WTC11 (cell line): Measurements from ENCODE around the gene KNOP1. TPM values are rescaled to one million over a fixed set of nuclear protein-coding genes. Genes with fewer than 3 reads are reported as not detected.

Experiments used
- ATAC-seq: fragments of 200-7000 bp; cut with Tn5 transposase; 2 replicates; pipeline ENCODE4 v1.10.0; 2021; ENCODE audit warnings: mild to moderate bottlenecking, moderate library complexity
- CTCF ChIA-PET: fragments of 300-600 bp; sonication (Branson Sonifier 250); formaldehyde crosslinking; loops from one replicate; lab custom pipeline; 2021; ENCODE audit warnings: antibody characterized with exemption; lab: Charles Lee
- POLR2A ChIA-PET: fragments of 350-600 bp; sonication (Branson Sonifier 250); formaldehyde crosslinking; loops from one replicate; lab custom pipeline; 2021; ENCODE audit warnings: antibody characterized with exemption; lab: Charles Lee
- DNase-seq: peaks from one replicate; pipeline ENCODE4 v3.0.0; 2021; ENCODE audit warnings: low spot score
- H3K27ac Mint-ChIP-seq: 2 replicates; pipeline ENCODE4 v1.8.0; 2021; ENCODE audit warnings: mixed read lengths
- H3K27me3 Mint-ChIP-seq: 2 replicates; pipeline ENCODE4 v1.8.0; 2021; ENCODE audit warnings: low read depth, mild to moderate bottlenecking, moderate library complexity, mixed read lengths
- H3K36me3 Mint-ChIP-seq: 2 replicates; pipeline ENCODE4 v1.8.0; 2021; ENCODE audit warnings: mixed read lengths
- H3K4me1 Mint-ChIP-seq: 2 replicates; pipeline ENCODE4 v1.8.0; 2022; ENCODE audit warnings: mixed read lengths
- H3K4me3 Mint-ChIP-seq: 2 replicates; pipeline ENCODE4 v1.8.0; 2021; ENCODE audit warnings: mild to moderate bottlenecking, moderate library complexity, mixed read lengths
- H3K9me3 Mint-ChIP-seq: 2 replicates; pipeline ENCODE4 v1.8.0; 2021; ENCODE audit warnings: mixed read lengths
- CBFB ChIP-seq: sonication (generic); formaldehyde crosslinking; IDR thresholded peaks from 2 replicates; pipeline ENCODE4 v1.8.1; 2022; ENCODE audit warnings: mild to moderate bottlenecking, low read depth, missing genetic modification reagents
- FOXK1 ChIP-seq: sonication (generic); formaldehyde crosslinking; IDR thresholded peaks from 2 replicates; pipeline ENCODE4 v1.8.0; 2022; ENCODE audit warnings: mild to moderate bottlenecking, moderate library complexity, missing genetic modification reagents
- GABPB1 ChIP-seq: sonication (generic); formaldehyde crosslinking; IDR thresholded peaks from 2 replicates; pipeline ENCODE4 v1.8.1; 2023; ENCODE audit warnings: mild to moderate bottlenecking, missing genetic modification reagents
- GRHL2 ChIP-seq: fragments of 250-450 bp; sonication (Bioruptor Pico); IDR thresholded peaks from 2 replicates; pipeline ENCODE4 v1.8.0; 2022; ENCODE audit warnings: mild to moderate bottlenecking, moderate library complexity; ENCODE audit not compliant: insufficient replicate concordance, severe bottlenecking
- GTF2I ChIP-seq: fragments of 250-450 bp; sonication (Bioruptor Pico); conservative IDR thresholded peaks from 2 replicates; pipeline ENCODE4 v1.4.0; 2021; ENCODE audit warnings: mild to moderate bottlenecking
- HMGA2 ChIP-seq: fragments of 250-450 bp; sonication (Bioruptor Pico); IDR thresholded peaks from 2 replicates; pipeline ENCODE4 v1.4.0; 2021; ENCODE audit warnings: mild to moderate bottlenecking, moderate library complexity
- MXD4 ChIP-seq: fragments of 250-450 bp; sonication (Bioruptor Pico); IDR thresholded peaks from 2 replicates; pipeline ENCODE4 v1.8.0; 2021; ENCODE audit warnings: mild to moderate bottlenecking, moderate library complexity, borderline replicate concordance
- OVOL2 ChIP-seq: fragments of 250-450 bp; sonication (Bioruptor Pico); IDR thresholded peaks from 2 replicates; pipeline ENCODE4 v1.9.0; 2021; ENCODE audit warnings: mild to moderate bottlenecking, borderline replicate concordance
- SMAD4 ChIP-seq: sonication (generic); formaldehyde crosslinking; IDR thresholded peaks from 2 replicates; pipeline ENCODE4 v1.8.0; 2022; ENCODE audit warnings: mild to moderate bottlenecking, missing genetic modification reagents
- SP1 ChIP-seq: sonication (generic); formaldehyde crosslinking; conservative IDR thresholded peaks from 2 replicates; pipeline ENCODE4 v1.8.1; 2022; ENCODE audit warnings: missing genetic modification reagents
- ZBTB21 ChIP-seq: sonication (generic); formaldehyde crosslinking; IDR thresholded peaks from 2 replicates; pipeline ENCODE4 v1.8.1; 2023; ENCODE audit warnings: mild to moderate bottlenecking, missing genetic modification reagents, borderline replicate concordance
- ZNF232 ChIP-seq: sonication (generic); formaldehyde crosslinking; IDR thresholded peaks from 2 replicates; pipeline ENCODE4 v1.8.0; 2022; ENCODE audit warnings: mild to moderate bottlenecking, missing genetic modification reagents
- ZNF671 ChIP-seq: fragments of 250-450 bp; sonication (Bioruptor Pico); IDR thresholded peaks from 2 replicates; pipeline ENCODE4 v1.8.0; 2021; ENCODE audit warnings: mild to moderate bottlenecking
- total RNA-seq: library from RNA; stranded (reverse); gene quantifications from 3 replicates; pipeline ENCODE4 v1.2.3, GENCODE V29; 2021
- TF ChIP-seq, protein P1 (sequence below): fragments of 250-450 bp; sonication (Bioruptor Pico); IDR thresholded peaks from 2 replicates; pipeline ENCODE4 v1.9.0; 2021; ENCODE audit warnings: mild to moderate bottlenecking
- TF ChIP-seq, protein P2 (sequence below): sonication (generic); formaldehyde crosslinking; IDR thresholded peaks from 2 replicates; pipeline ENCODE4 v1.8.0; 2023; ENCODE audit warnings: mild to moderate bottlenecking, missing genetic modification reagents
- TF ChIP-seq, protein P3 (sequence below): sonication (generic); formaldehyde crosslinking; IDR thresholded peaks from 2 replicates; pipeline ENCODE4 v1.8.1; 2022; ENCODE audit warnings: low read depth, missing genetic modification reagents, borderline replicate concordance
- TF ChIP-seq, protein P4 (sequence below): sonication (generic); formaldehyde crosslinking; IDR thresholded peaks from 2 replicates; pipeline ENCODE4 v1.8.0; 2023; ENCODE audit warnings: missing genetic modification reagents, mild to moderate bottlenecking, borderline replicate concordance
- TF ChIP-seq, protein P5 (sequence below): sonication (generic); formaldehyde crosslinking; IDR thresholded peaks from 2 replicates; pipeline ENCODE4 v1.8.1; 2023; ENCODE audit warnings: mild to moderate bottlenecking, missing genetic modification reagents, moderate library complexity
- TF ChIP-seq, protein P6 (sequence below): fragments of 250-450 bp; sonication (Bioruptor Pico); IDR thresholded peaks from 2 replicates; pipeline ENCODE4 v1.9.0; 2021; ENCODE audit warnings: mild to moderate bottlenecking
- TF ChIP-seq, protein P7 (sequence below): fragments of 250-450 bp; sonication (Bioruptor Pico); conservative IDR thresholded peaks from 2 replicates; pipeline ENCODE4 v1.9.0; 2021; ENCODE audit warnings: mild to moderate bottlenecking

The KNOP1 gene
- total RNA-seq, 1 experiment from 2014 or later = 102 TPM

DNA sequence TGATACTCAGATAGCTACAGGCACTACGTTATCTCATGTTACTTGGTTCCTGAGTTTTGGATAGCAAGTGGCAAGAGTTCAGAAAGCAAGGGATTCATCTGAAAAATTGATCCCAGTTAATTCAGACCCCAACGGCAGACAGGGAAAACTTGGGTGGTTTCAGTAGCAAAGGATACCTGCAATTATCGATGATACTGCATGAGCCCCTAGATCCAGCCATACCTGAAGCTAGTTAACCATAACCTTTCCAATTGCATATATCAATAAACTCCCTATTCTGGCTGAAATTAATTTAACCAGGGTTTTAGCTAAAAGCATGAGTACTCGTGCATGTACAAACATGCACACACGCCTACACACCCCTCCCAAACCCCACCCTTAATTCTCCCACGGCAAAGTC, 4.3 kb downstream of the KNOP1 start:
- H3K9me3 Mint-ChIP-seq = no peaks in the 10 kb centered on the region
- H3K27ac Mint-ChIP-seq = no peak overlapping the region
- peaks cover 58% of the 10 kb centered on the region for H3K4me1 Mint-ChIP-seq
- no peaks in the 10 kb centered on the region for H3K27me3 Mint-ChIP-seq
- POLR2A ChIA-PET = no interaction called here
- peaks cover 59% of the 10 kb centered on the region for H3K36me3 Mint-ChIP-seq
- no peak for DNase-seq
- TF ChIP-seq GRHL2 (CRISPR knock-in tag) (no peak), OVOL2 (CRISPR knock-in tag) (no peak), MXD4 (CRISPR knock-in tag) (no peak), GABPB1 (no peak), HMGA2 (no peak), FOXK1 (CRISPR knock-in tag) (no peak), ZBTB21 (no peak), GTF2I (CRISPR knock-in tag) (no peak), SMAD4 (CRISPR knock-in tag) (no peak), ZNF232 (CRISPR knock-in tag) (no peak), SP1 (no peak), ZNF671 (no peak), CBFB (CRISPR knock-in tag) (no peak)
- TF ChIP-seq, protein P1, sequence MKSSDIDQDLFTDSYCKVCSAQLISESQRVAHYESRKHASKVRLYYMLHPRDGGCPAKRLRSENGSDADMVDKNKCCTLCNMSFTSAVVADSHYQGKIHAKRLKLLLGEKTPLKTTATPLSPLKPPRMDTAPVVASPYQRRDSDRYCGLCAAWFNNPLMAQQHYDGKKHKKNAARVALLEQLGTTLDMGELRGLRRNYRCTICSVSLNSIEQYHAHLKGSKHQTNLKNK (CRISPR knock-in tag) = no peak
- TF ChIP-seq, protein P2, sequence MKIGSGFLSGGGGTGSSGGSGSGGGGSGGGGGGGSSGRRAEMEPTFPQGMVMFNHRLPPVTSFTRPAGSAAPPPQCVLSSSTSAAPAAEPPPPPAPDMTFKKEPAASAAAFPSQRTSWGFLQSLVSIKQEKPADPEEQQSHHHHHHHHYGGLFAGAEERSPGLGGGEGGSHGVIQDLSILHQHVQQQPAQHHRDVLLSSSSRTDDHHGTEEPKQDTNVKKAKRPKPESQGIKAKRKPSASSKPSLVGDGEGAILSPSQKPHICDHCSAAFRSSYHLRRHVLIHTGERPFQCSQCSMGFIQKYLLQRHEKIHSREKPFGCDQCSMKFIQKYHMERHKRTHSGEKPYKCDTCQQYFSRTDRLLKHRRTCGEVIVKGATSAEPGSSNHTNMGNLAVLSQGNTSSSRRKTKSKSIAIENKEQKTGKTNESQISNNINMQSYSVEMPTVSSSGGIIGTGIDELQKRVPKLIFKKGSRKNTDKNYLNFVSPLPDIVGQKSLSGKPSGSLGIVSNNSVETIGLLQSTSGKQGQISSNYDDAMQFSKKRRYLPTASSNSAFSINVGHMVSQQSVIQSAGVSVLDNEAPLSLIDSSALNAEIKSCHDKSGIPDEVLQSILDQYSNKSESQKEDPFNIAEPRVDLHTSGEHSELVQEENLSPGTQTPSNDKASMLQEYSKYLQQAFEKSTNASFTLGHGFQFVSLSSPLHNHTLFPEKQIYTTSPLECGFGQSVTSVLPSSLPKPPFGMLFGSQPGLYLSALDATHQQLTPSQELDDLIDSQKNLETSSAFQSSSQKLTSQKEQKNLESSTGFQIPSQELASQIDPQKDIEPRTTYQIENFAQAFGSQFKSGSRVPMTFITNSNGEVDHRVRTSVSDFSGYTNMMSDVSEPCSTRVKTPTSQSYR (CRISPR knock-in tag) = no peak
- TF ChIP-seq, protein P3, sequence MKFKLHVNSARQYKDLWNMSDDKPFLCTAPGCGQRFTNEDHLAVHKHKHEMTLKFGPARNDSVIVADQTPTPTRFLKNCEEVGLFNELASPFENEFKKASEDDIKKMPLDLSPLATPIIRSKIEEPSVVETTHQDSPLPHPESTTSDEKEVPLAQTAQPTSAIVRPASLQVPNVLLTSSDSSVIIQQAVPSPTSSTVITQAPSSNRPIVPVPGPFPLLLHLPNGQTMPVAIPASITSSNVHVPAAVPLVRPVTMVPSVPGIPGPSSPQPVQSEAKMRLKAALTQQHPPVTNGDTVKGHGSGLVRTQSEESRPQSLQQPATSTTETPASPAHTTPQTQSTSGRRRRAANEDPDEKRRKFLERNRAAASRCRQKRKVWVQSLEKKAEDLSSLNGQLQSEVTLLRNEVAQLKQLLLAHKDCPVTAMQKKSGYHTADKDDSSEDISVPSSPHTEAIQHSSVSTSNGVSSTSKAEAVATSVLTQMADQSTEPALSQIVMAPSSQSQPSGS (CRISPR knock-in tag) = no peak
- TF ChIP-seq, protein P4, sequence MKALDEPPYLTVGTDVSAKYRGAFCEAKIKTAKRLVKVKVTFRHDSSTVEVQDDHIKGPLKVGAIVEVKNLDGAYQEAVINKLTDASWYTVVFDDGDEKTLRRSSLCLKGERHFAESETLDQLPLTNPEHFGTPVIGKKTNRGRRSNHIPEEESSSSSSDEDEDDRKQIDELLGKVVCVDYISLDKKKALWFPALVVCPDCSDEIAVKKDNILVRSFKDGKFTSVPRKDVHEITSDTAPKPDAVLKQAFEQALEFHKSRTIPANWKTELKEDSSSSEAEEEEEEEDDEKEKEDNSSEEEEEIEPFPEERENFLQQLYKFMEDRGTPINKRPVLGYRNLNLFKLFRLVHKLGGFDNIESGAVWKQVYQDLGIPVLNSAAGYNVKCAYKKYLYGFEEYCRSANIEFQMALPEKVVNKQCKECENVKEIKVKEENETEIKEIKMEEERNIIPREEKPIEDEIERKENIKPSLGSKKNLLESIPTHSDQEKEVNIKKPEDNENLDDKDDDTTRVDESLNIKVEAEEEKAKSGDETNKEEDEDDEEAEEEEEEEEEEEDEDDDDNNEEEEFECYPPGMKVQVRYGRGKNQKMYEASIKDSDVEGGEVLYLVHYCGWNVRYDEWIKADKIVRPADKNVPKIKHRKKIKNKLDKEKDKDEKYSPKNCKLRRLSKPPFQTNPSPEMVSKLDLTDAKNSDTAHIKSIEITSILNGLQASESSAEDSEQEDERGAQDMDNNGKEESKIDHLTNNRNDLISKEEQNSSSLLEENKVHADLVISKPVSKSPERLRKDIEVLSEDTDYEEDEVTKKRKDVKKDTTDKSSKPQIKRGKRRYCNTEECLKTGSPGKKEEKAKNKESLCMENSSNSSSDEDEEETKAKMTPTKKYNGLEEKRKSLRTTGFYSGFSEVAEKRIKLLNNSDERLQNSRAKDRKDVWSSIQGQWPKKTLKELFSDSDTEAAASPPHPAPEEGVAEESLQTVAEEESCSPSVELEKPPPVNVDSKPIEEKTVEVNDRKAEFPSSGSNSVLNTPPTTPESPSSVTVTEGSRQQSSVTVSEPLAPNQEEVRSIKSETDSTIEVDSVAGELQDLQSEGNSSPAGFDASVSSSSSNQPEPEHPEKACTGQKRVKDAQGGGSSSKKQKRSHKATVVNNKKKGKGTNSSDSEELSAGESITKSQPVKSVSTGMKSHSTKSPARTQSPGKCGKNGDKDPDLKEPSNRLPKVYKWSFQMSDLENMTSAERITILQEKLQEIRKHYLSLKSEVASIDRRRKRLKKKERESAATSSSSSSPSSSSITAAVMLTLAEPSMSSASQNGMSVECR (CRISPR knock-in tag) = no peak
- TF ChIP-seq, protein P5, sequence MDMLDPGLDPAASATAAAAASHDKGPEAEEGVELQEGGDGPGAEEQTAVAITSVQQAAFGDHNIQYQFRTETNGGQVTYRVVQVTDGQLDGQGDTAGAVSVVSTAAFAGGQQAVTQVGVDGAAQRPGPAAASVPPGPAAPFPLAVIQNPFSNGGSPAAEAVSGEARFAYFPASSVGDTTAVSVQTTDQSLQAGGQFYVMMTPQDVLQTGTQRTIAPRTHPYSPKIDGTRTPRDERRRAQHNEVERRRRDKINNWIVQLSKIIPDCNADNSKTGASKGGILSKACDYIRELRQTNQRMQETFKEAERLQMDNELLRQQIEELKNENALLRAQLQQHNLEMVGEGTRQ = no peak
- TF ChIP-seq, protein P6, sequence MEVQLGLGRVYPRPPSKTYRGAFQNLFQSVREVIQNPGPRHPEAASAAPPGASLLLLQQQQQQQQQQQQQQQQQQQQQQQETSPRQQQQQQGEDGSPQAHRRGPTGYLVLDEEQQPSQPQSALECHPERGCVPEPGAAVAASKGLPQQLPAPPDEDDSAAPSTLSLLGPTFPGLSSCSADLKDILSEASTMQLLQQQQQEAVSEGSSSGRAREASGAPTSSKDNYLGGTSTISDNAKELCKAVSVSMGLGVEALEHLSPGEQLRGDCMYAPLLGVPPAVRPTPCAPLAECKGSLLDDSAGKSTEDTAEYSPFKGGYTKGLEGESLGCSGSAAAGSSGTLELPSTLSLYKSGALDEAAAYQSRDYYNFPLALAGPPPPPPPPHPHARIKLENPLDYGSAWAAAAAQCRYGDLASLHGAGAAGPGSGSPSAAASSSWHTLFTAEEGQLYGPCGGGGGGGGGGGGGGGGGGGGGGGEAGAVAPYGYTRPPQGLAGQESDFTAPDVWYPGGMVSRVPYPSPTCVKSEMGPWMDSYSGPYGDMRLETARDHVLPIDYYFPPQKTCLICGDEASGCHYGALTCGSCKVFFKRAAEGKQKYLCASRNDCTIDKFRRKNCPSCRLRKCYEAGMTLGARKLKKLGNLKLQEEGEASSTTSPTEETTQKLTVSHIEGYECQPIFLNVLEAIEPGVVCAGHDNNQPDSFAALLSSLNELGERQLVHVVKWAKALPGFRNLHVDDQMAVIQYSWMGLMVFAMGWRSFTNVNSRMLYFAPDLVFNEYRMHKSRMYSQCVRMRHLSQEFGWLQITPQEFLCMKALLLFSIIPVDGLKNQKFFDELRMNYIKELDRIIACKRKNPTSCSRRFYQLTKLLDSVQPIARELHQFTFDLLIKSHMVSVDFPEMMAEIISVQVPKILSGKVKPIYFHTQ = no peak
- TF ChIP-seq, protein P7, sequence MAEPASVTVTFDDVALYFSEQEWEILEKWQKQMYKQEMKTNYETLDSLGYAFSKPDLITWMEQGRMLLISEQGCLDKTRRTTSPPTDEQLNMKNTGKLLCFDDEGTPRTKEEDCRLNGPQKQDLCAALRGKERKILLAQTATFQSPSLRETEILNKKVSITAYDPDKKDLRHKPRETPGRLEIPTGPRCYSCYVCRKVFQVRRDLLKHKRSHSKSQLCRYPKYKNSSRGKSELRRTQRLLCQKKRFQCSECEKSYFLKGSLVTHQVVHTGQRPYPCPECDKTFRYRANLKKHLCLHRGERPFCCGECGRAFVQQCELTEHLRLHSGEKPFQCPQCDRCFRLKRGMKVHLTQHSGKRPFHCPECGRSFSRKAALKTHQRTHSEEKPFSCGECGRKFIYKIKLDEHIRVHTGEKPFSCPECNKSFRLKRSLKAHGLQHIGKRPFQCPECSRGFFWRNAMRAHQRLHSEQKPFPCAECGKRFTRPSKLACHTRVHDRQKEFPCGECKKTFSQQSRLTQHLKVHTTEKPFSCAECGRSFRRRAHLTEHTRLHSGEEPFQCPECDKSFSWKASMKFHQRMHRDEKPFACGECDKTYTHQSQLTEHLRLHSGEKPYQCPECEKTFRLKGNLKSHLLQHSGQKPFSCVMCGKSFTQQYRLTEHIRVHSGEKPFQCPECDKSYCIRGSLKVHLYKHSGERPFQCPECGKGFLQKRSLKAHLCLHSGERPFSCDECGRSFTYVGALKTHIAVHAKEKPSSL (CRISPR knock-in tag) = no peak
- no peak for ATAC-seq
- H3K4me3 Mint-ChIP-seq = no peak overlapping the region
- CTCF ChIA-PET = no interaction called here
